Measurements from ENCODE around the gene FGF3. TPM values are rescaled to one million over a fixed set of nuclear protein-coding genes. Genes with fewer than 3 reads are reported as not detected.

Gene FGF3
- total and polyA plus RNA-seq, 8 donors: not detected

- DNase-seq: no peak
- Histone ChIP-seq H3K4me1 (no peaks in the 10 kb centered on the region), H3K4me3 (no peak overlapping the region), H3K9me3 (no peaks in the 10 kb centered on the region), H3K36me3 (no peaks in the 10 kb centered on the region), H3K27ac (no peak overlapping the region), H3K27me3 (peaks cover 0 to 62% (median 7%) of the 10 kb centered on the region in 3 donors)
- 70 to 79% (median 77%) methylated on average over 9 of the region's 9 CpGs for WGBS, 5 donors
- TF ChIP-seq, protein P1, sequence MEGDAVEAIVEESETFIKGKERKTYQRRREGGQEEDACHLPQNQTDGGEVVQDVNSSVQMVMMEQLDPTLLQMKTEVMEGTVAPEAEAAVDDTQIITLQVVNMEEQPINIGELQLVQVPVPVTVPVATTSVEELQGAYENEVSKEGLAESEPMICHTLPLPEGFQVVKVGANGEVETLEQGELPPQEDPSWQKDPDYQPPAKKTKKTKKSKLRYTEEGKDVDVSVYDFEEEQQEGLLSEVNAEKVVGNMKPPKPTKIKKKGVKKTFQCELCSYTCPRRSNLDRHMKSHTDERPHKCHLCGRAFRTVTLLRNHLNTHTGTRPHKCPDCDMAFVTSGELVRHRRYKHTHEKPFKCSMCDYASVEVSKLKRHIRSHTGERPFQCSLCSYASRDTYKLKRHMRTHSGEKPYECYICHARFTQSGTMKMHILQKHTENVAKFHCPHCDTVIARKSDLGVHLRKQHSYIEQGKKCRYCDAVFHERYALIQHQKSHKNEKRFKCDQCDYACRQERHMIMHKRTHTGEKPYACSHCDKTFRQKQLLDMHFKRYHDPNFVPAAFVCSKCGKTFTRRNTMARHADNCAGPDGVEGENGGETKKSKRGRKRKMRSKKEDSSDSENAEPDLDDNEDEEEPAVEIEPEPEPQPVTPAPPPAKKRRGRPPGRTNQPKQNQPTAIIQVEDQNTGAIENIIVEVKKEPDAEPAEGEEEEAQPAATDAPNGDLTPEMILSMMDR (IDR thresholded peaks at IDR 0.05): no peak
- TF ChIP-seq POLR2A (IDR thresholded peaks at IDR 0.05): no peak
- no peak for TF ChIP-seq EP300 (IDR thresholded peaks at IDR 0.05)
- TF ChIP-seq POLR2AphosphoS5 (IDR thresholded peaks at IDR 0.05): no peak
- intact Hi-C loops (cut with DNase I; ENCODE audit: low total_unique reads): no loop called here
Measured at GRCh38 chr11:69860796-69861445, 41.7 kb upstream of the FGF3 start.

DNA sequence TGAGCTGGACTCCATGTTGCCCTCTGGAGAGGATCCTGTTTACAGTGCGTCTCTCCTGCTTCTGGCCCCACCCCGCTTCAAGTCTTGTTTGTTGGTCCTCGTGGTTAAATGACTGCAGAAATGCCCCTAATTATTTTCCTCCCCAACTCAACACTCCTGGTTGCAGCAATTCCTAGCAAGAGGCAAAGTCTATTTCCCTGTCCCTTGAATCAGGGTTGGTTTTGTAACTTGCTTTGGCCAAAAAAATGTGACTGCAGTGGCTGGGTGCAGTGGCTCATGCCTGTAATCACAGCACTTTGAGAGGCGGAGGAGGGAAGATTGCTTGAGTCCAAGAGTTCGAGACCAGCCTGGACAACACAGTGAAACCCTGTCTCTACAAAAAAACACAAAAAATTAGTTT is 41.0 kb upstream of the FGF3 start:
- 56 to 65% (median 57%) methylated on average over 5 of the region's 5 CpGs for WGBS, 5 donors
- TF ChIP-seq POLR2A (IDR thresholded peaks at IDR 0.05): no peak
- no peak for TF ChIP-seq EP300 (IDR thresholded peaks at IDR 0.05)
- TF ChIP-seq, protein P1 (IDR thresholded peaks at IDR 0.05): no peak
- no peak for TF ChIP-seq POLR2AphosphoS5 (IDR thresholded peaks at IDR 0.05)
- Histone ChIP-seq H3K36me3 (no peaks in the 10 kb centered on the region), H3K9me3 (no peaks in the 10 kb centered on the region), H3K4me3 (no peak overlapping the region), H3K27me3 (peaks cover 0 to 56% (median 7%) of the 10 kb centered on the region in 3 donors), H3K4me1 (no peaks in the 10 kb centered on the region), H3K27ac (no peak overlapping the region)
- intact Hi-C loops (cut with DNase I; ENCODE audit: low total_unique reads): no loop called here
- DNase-seq: no peak

GRCh38 chr11:69859275-69859934 is 40.2 kb upstream of the FGF3 start:
- H3K4me3 ChIP-seq: no peak overlapping the region
- intact Hi-C loops (cut with DNase I; ENCODE audit: low total_unique reads): no loop called here
- WGBS, 5 donors: 81 to 88% (median 86%) methylated on average over 11 to 12 of the region's 12 CpGs
- no peak overlapping the region for H3K27ac ChIP-seq
- no peak for TF ChIP-seq POLR2AphosphoS5 (IDR thresholded peaks at IDR 0.05)
- TF ChIP-seq, protein P1 (IDR thresholded peaks at IDR 0.05): no peak
- TF ChIP-seq EP300 (IDR thresholded peaks at IDR 0.05): no peak
- no peak for TF ChIP-seq POLR2A (IDR thresholded peaks at IDR 0.05)
- H3K27me3 ChIP-seq: peaks cover 0 to 47% (median 3%) of the 10 kb centered on the region in 3 donors
- H3K9me3 ChIP-seq: no peaks in the 10 kb centered on the region
- DNase-seq: no peak
- no peaks in the 10 kb centered on the region for H3K4me1 ChIP-seq
- no peaks in the 10 kb centered on the region for H3K36me3 ChIP-seq

GRCh38 chr11:69855421-69855820 is 36.2 kb upstream of the FGF3 start:
- Histone ChIP-seq H3K36me3 (no peaks in the 10 kb centered on the region), H3K27ac (no peak overlapping the region), H3K9me3 (peaks cover 0 to 21% (median 19%) of the 10 kb centered on the region in 4 donors), H3K4me1 (no peaks in the 10 kb centered on the region), H3K27me3 (peaks cover 0 to 29% (median 18%) of the 10 kb centered on the region in 3 donors), H3K4me3 (no peak overlapping the region)
- intact Hi-C loops (cut with DNase I; ENCODE audit: low total_unique reads): no loop called here
- TF ChIP-seq EP300 (IDR thresholded peaks at IDR 0.05): no peak
- TF ChIP-seq POLR2A (IDR thresholded peaks at IDR 0.05): no peak
- TF ChIP-seq POLR2AphosphoS5 (IDR thresholded peaks at IDR 0.05): no peak
- TF ChIP-seq, protein P1 (IDR thresholded peaks at IDR 0.05): no peak
- no peak for DNase-seq
- WGBS, 5 donors: 85 to 97% (median 93%) methylated on average over 3 of the region's 3 CpGs

All from stomach (tissue), 9 donors.